Muscle of leg (tissue), 11 donors: ENCODE measurements around the gene PAIP1. TPM values are rescaled to one million over a fixed set of nuclear protein-coding genes. Genes with fewer than 3 reads are reported as not detected.

Source experiments
- DNase-seq: peaks from one replicate; pipeline ENCODE4 v3.0.0; 2013
- H3K27ac ChIP-seq: one replicate; pipeline ENCODE4 v1.5.1; 2013; ENCODE audit warnings: mild to moderate bottlenecking, low read length, control low read depth
- H3K27me3 ChIP-seq: one replicate; pipeline ENCODE4 v1.6.1; 2013; ENCODE audit warnings: low read length; ENCODE audit not compliant: control insufficient read depth, insufficient read depth
- H3K36me3 ChIP-seq: one replicate; pipeline ENCODE4 v1.6.1; 2013; ENCODE audit warnings: low read length; ENCODE audit not compliant: control insufficient read depth, insufficient read depth
- H3K4me1 ChIP-seq: one replicate; pipeline ENCODE4 v1.6.1; 2013; ENCODE audit warnings: low read length; ENCODE audit not compliant: control insufficient read depth, insufficient read depth
- H3K4me3 ChIP-seq: one replicate; pipeline ENCODE4 v1.5.1; 2013; ENCODE audit warnings: low read length, control low read depth
- H3K9me3 ChIP-seq: replicated peaks from 2 replicates; pipeline ENCODE4 v1.6.1; 2013; ENCODE audit warnings: low read depth, low read length; ENCODE audit not compliant: control insufficient read depth
- WGBS: methylation state at CpG from one replicate; pipeline ENCODE4 v1.1.5; 2013; ENCODE audit warnings: missing lambda C conversion rate; ENCODE audit not compliant: insufficient coverage; 5-methylcytosine and 5-hydroxymethylcytosine counted together
- polyA plus RNA-seq, 8 donors: library from polyadenylated mRNA; unstranded; fragments of 120-200 nt; gene quantifications; one replicate each; pipeline versions ENCODE4 v1.2.1 to v1.2.3, GENCODE V29; 2013; ENCODE audit warnings: inconsistent platforms in 1 of 8, low replicate concordance in 1 of 8; ENCODE audit not compliant: insufficient read length in 8 of 8, insufficient read depth in 1 of 8
- total RNA-seq: library from RNA; stranded (reverse); fragments of 120-200 nt; gene quantifications from one replicate; pipeline ENCODE4 v1.2.4, GENCODE V29; 2013

The PAIP1 gene
- total and polyA plus RNA-seq, 9 donors, result 81.6 to 108 (median 92.4) TPM

GRCh38 chr5:43498581-43498980 lies 58.3 kb downstream of the PAIP1 start:
- Histone ChIP-seq H3K27ac (no peak overlapping the region), H3K36me3 (no peaks in the 10 kb centered on the region), H3K4me1 (no peaks in the 10 kb centered on the region), H3K9me3 (no peaks in the 10 kb centered on the region), H3K4me3 (no peak overlapping the region), H3K27me3 (no peaks in the 10 kb centered on the region)
- 100% methylated on average over 1 of the region's 2 CpGs for WGBS
- DNase-seq, result no peak

DNA sequence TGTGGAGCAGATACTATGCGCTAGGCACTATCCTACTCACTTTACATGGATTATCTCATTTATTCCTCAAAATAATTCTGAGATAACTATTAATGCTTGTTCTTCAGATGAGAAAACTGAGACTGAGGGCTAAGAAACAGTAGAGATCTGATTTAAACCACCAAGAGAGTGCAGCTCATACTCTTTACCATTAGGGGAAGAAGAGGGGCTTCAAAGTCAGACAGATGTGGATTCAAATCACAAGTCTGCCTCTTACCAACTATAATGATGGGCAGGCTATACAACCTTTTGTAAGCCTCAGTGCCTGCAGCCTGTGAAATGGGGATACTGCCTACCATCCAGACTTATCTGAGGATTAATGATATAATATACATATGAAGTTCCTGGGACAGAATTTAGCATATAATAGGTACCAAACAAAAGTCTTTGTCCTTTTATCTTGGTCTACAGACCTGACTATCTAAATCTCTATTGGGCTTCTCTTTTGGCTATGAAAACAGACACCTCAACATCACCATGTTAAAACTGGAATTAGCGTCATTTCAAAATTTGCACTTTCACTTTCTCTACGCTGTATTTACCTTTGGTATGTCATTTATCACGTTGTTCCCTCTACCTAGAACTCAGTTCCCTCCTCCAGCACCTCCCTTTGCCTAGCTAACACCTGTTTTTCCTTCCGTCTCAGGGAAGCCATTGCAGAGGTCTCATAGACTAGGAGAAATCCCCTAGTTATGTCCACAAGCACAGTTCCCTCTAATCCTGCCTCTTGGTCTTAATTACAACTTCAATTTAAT lies 59.4 kb downstream of the PAIP1 start:
- no peak overlapping the region for H3K27ac ChIP-seq
- no peak for DNase-seq
- H3K9me3 ChIP-seq, result no peaks in the 10 kb centered on the region
- no peaks in the 10 kb centered on the region for H3K36me3 ChIP-seq
- WGBS, result 100% methylated on average over 3 of the region's 5 CpGs
- H3K4me1 ChIP-seq, result no peaks in the 10 kb centered on the region
- no peaks in the 10 kb centered on the region for H3K27me3 ChIP-seq
- no peak overlapping the region for H3K4me3 ChIP-seq

GRCh38 chr5:43491326-43491725 lies 65.6 kb downstream of the PAIP1 start:
- no peaks in the 10 kb centered on the region for H3K27me3 ChIP-seq
- no CpG with 5 or more reads among the region's 1 CpG for WGBS
- H3K9me3 ChIP-seq, result no peaks in the 10 kb centered on the region
- no peak for DNase-seq
- H3K4me3 ChIP-seq, result no peak overlapping the region
- no peaks in the 10 kb centered on the region for H3K36me3 ChIP-seq
- H3K4me1 ChIP-seq, result no peaks in the 10 kb centered on the region
- H3K27ac ChIP-seq, result no peak overlapping the region

DNA sequence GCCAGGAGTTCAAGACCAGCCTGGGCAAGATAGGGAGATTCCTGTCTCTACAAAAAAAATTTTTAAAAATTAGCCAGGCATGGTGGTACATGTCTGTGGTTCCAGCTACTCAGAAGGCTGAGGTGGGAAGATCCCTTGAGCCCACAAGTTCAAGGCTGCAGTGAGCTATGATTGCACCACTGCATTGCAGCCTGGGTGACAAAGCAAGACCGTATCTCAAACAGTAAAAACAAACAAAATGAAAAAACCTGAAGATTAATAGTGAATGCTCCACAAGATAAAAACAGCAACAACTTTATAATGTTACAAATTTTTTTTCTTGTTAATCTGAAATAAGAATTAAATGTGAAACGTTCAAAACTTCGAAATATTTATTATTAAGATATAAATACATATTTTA lies 70.5 kb downstream of the PAIP1 start:
- no peak for DNase-seq
- WGBS, result no CpG with 5 or more reads among the region's 3 CpGs
- Histone ChIP-seq H3K27me3 (no peaks in the 10 kb centered on the region), H3K27ac (no peak overlapping the region), H3K4me3 (no peak overlapping the region), H3K36me3 (no peaks in the 10 kb centered on the region), H3K9me3 (no peaks in the 10 kb centered on the region), H3K4me1 (peaks cover 3% of the 10 kb centered on the region)

DNA sequence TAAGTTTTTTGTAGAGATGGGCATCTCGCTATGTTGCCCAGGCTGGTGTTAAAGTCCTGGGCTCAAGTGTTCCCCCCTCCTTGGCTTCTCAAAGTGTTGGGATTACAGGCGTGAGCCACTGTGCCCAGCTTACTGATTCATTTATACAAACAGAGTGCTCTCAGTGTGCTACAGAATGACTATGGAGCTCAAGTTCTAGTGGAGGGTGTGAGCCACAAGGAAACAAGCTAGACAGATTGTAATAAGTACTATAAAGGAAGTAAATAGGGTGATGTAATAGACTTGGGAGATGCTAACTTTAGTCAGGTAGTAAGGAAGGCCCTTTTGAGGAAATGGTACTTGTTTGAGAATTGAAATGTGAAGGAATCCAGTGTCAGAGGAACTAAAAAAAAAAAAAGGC lies 71.5 kb downstream of the PAIP1 start:
- Histone ChIP-seq H3K4me1 (peaks cover 3% of the 10 kb centered on the region), H3K27me3 (no peaks in the 10 kb centered on the region), H3K36me3 (no peaks in the 10 kb centered on the region), H3K27ac (no peak overlapping the region), H3K4me3 (no peak overlapping the region), H3K9me3 (no peaks in the 10 kb centered on the region)
- WGBS, result 100% methylated on average over 2 of the region's 2 CpGs
- DNase-seq, result peak; percentile 1

DNA sequence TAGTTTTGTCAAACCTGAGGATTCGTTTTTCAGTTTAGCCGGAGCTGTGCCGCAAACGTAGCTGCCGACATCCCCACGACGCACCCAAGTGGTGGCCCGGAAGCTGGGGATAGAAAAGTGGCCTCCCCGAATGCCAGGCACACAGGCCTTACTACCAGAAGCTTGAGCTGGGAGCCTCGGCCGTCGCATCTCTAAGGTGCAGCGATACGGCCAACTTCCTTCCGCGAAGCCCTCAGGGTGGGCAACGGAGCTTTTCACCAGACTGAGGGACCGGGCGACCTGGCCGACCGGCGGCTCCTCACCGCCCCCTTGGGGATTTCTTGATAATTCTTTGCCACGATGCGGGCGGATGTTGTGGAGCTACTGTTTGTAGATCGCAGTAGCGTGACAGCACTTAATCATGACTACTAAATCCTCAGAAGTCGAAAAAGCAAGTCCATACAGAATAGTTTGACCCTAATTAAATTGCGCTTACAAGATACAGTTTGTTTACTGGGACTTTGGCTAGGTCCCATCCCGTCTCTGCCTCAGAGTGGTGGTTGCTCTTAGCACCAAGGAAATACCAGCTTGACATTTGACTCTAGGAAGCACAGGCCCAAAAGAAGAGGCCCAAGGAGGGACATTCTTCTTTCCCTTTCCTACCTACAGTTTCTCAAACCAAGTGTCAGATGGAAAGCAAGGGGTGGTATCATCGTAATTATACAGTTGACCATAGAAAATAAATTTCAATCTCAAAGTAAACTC lies 72.6 kb downstream of the PAIP1 start:
- peaks cover 3% of the 10 kb centered on the region for H3K4me1 ChIP-seq
- H3K9me3 ChIP-seq, result no peaks in the 10 kb centered on the region
- WGBS, result under 1% methylated on average over 21 of the region's 32 CpGs
- peak; percentile 89 for DNase-seq
- H3K36me3 ChIP-seq, result no peaks in the 10 kb centered on the region
- no peaks in the 10 kb centered on the region for H3K27me3 ChIP-seq
- H3K4me3 ChIP-seq, result peak overlapping the region; percentile 82
- peak overlapping the region; percentile 99 for H3K27ac ChIP-seq

- Histone ChIP-seq H3K4me1 (peaks cover 3% of the 10 kb centered on the region), H3K4me3 (peak within 1 kb of the TSS; percentile 82), H3K27ac (peak within 1 kb of the TSS; percentile 99), H3K36me3 (no peaks in the 10 kb centered on the region), H3K9me3 (no peaks in the 10 kb centered on the region), H3K27me3 (no peaks in the 10 kb centered on the region)
- under 1% methylated on average over 62 of the region's 62 CpGs for WGBS
- DNase-seq, result peak; percentile 99
Measured at GRCh38 chr5:43483298-43484105, 73.4 kb downstream of the PAIP1 start, which contains the start of gene TMEM267. Gene TMEM267, minus strand, starts transcription at chr5:43483865. Its CDS starts 29,896 bp downstream, at chr5:43453969.

DNA sequence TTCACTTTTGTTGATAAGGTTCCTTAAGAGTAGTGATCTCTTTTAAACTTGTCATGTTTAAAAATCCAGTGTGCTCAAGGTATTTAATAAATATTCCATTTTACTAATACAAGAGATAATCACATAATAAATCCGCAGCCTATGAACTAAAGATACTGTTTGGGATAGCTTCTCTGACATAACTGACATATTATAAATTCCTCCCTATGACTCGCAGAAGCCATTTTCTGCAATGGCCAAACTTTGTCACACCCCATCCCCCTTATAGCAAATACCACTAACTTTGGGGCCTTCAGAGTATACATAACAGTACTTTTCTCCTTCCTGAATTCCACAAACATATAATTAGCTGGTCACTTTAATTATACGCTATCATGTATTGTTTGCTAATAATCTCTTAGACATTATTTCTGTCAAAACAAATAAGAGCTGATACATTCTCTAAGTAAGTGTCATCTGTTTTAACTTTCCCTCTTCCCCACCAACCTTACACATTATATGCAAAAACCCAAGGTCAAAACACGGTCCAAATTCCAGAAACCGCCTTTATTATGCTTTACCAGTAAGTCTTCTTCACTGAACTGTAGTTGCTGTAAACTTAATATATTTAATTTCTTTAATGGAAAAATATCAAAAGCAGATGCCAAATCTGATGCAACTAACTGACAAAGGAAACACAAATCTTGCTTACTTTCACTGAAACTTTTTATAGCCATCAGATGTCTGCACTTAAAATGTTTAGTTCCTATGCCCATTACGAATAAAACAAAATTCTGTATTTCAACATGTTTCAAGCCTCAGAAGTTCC lies 74.2 kb downstream of the PAIP1 start:
- Histone ChIP-seq H3K4me1 (peaks cover 3% of the 10 kb centered on the region), H3K27ac (peak overlapping the region; percentile 99), H3K27me3 (no peaks in the 10 kb centered on the region), H3K4me3 (peak overlapping the region; percentile 82), H3K36me3 (no peaks in the 10 kb centered on the region), H3K9me3 (no peaks in the 10 kb centered on the region)
- 57% methylated on average over 1 of the region's 6 CpGs for WGBS
- peak; percentile 11 for DNase-seq
